GM21515 (cell line): ENCODE data around the gene TGFB3.

ENCODE experiments used
- ATAC-seq: cut with Tn5 transposase; IDR thresholded peaks from one replicate; pipeline ENCODE4 v1.9.1; 2021; ENCODE audit not compliant: unreplicated experiment

TGFB3 gene

DNA sequence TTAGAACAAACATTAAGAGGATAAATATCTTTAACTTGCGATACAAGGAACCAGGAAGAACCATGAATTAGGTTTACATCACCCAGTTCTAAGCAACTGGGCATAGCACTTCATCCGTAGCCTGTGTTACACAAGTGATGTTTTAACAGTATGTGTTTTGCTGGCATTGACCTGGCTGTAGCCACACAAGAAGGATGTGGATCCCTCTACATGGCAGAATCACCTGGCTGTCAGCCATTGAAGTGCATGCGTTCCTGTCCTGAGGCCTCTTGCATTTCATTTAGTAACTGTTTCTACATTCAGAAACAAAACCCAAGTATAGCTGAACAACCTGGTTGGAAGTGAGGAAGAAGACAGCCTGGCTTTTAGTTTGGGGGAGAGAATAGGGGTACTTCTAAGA is 72.2 kb downstream of the TGFB3 start:
- ATAC-seq: no peak
